BJ (cell line): ENCODE data around the gene PSMA6. TPM values are rescaled to one million over a fixed set of nuclear protein-coding genes. Genes with fewer than 3 reads are reported as not detected.
"Not testable (repeated sequence)": the region's sequence is repeated elsewhere in the genome, so short reads cannot be mapped to it uniquely, and the experiment has no call there.

Experiments used
- CTCF ChIA-PET: fragments of 350-600 bp; formaldehyde crosslinking; extraction: SDS; loops from one replicate; lab custom pipeline; 2021; ENCODE audit warnings: antibody characterized with exemption, inconsistent platforms; lab: Yijun Ruan, JAX
- POLR2A ChIA-PET: fragments of 300-600 bp; sonication (Branson Sonifier 250); formaldehyde crosslinking; extraction: SDS; loops from one replicate; lab custom pipeline; 2021; ENCODE audit warnings: antibody characterized with exemption; lab: Charles Lee
- DNase-seq: peaks from one replicate; pipeline ENCODE4 v3.0.0-alpha.2; 2011; ENCODE audit warnings: low read depth
- H3K27me3 ChIP-seq: 2 replicates; pipeline ENCODE4 v1.6.0; 2011; ENCODE audit warnings: low read length; ENCODE audit not compliant: control insufficient read depth, insufficient read depth
- H3K36me3 ChIP-seq: 2 replicates; pipeline ENCODE4 v1.5.1; 2011; ENCODE audit warnings: low read length; ENCODE audit not compliant: control insufficient read depth, insufficient read depth
- H3K4me3 ChIP-seq: 2 replicates; pipeline ENCODE4 v1.5.1; 2011; ENCODE audit warnings: low read depth, mild to moderate bottlenecking, control low read depth, low read length
- polyA plus RNA-seq: library from polyadenylated mRNA; depleted of rRNA; stranded (reverse); fragments of >200 nt; gene quantifications from 2 replicates; pipeline ENCODE4 v1.2.3, GENCODE V29; 2011
- TF ChIP-seq, protein P1 (sequence below): IDR thresholded peaks from 2 replicates; pipeline ENCODE4 v1.5.1; 2011; ENCODE audit warnings: low read depth, mild to moderate bottlenecking, control low read depth, inconsistent platforms, low read length, moderate library complexity; ENCODE audit not compliant: insufficient read depth

The PSMA6 gene
- polyA plus RNA-seq, 1 experiment = 155 TPM

DNA sequence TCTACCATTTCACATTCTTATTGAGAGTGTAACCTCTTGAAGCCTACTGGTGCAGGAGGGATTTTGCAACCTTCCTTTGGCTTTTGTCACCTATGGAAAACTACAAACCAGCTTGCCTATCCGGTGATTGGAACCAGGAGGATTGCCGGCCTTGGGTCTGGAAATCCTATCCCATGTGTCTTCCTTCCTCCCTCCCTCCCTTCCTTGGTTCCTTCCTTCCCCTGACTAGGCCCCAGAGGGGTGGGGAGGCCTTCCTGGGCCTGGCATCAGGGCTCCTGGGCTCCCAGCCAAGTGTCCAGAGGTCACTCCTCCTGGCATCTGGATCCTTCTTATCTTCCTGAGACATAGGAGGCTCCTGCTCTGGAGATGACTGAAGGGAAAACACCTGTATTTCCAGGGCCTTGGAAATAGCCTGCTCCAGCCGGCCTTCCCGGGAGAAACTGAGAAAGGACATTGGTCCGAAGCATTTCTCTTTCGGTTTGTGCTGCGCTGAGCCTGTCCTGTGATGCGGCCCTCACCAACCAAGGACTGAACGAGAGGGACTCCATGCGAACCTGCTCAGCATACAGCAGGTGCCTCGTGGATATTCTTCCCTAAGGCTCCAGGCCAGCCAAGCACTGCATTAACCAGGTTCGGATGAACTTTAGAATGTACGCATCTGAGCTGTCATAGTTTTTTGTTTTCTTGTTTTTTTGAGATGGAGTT, 43.4 kb downstream of the PSMA6 start:
- TF ChIP-seq, protein P1, sequence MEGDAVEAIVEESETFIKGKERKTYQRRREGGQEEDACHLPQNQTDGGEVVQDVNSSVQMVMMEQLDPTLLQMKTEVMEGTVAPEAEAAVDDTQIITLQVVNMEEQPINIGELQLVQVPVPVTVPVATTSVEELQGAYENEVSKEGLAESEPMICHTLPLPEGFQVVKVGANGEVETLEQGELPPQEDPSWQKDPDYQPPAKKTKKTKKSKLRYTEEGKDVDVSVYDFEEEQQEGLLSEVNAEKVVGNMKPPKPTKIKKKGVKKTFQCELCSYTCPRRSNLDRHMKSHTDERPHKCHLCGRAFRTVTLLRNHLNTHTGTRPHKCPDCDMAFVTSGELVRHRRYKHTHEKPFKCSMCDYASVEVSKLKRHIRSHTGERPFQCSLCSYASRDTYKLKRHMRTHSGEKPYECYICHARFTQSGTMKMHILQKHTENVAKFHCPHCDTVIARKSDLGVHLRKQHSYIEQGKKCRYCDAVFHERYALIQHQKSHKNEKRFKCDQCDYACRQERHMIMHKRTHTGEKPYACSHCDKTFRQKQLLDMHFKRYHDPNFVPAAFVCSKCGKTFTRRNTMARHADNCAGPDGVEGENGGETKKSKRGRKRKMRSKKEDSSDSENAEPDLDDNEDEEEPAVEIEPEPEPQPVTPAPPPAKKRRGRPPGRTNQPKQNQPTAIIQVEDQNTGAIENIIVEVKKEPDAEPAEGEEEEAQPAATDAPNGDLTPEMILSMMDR = no peak
- no peak for DNase-seq
- ChIA-PET CTCF (no interaction called here), POLR2A (no interaction called here)
- Histone ChIP-seq H3K4me3 (no peak overlapping the region), H3K27me3 (no peaks in the 10 kb centered on the region), H3K36me3 (no peaks in the 10 kb centered on the region)

DNA sequence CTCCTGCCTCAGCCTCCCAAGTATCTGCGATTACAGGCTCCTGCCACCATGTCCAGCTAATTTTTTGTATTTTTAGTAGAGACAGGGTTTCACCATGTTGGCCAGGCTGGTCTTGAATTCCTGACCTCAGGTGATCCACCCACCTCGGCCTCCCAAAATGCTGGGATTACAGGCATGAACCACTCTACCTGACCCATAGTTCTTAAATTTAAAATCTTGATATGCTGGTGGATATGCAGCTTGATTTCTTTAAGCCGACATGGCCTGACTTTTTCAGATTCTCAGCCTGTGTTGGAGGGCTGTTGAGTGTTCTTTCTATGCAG, 44.0 kb downstream of the PSMA6 start:
- DNase-seq, POLR2A ChIA-PET, H3K36me3 ChIP-seq, H3K27me3 ChIP-seq, H3K4me3 ChIP-seq: not testable (repeated sequence)
- CTCF ChIA-PET = interaction anchor here (1.6 kb wide), 1 partner anchor 30 kb away, joined by 3 read pairs; no protein-coding TSS in a partner anchor

DNA sequence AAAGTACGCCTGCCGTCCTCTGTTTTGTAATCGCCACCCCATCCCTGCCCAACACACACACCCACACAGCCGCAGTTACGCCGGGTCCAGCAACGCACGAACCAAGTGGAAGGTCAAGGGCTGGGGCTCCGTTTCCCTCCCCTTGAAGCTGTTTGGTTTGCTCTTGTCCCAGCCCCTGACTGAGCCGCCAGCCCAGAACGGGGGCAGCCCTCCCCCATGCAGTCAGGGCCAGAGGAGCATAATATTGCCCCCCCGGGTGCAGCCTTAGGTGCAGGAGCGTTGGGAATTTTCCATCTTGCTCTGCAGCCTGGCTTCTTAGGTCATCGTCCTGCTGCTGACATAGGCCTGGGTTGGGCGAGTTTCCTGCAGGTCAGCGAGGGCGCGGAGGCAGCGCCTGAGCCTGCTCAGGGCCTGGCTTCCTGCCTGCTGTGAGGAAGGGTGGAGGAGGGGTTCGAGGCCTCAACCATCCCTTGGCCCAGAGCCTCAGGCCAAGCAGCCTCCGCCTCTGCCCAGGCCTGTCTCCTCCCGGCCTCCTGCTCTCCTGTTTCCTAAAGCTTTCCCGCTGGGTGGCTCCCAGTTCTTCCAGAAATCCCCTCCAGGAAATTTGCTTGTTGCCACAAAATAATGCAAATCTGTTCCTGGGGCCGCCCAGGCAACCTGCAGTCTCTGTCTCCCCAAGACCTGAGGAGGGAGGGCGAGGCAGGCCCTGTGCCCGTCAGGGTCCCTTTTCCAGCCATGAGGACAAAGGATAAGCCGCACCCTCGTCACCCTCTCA, 44.5 kb downstream of the PSMA6 start:
- Histone ChIP-seq H3K36me3 (no peaks in the 10 kb centered on the region), H3K4me3 (no peak overlapping the region), H3K27me3 (no peaks in the 10 kb centered on the region)
- TF ChIP-seq, protein P1 = no peak
- DNase-seq = no peak
- CTCF ChIA-PET = interaction anchor here (1.6 kb wide), 1 partner anchor 30 kb away, joined by 3 read pairs; no protein-coding TSS in a partner anchor
- POLR2A ChIA-PET = no interaction called here

DNA sequence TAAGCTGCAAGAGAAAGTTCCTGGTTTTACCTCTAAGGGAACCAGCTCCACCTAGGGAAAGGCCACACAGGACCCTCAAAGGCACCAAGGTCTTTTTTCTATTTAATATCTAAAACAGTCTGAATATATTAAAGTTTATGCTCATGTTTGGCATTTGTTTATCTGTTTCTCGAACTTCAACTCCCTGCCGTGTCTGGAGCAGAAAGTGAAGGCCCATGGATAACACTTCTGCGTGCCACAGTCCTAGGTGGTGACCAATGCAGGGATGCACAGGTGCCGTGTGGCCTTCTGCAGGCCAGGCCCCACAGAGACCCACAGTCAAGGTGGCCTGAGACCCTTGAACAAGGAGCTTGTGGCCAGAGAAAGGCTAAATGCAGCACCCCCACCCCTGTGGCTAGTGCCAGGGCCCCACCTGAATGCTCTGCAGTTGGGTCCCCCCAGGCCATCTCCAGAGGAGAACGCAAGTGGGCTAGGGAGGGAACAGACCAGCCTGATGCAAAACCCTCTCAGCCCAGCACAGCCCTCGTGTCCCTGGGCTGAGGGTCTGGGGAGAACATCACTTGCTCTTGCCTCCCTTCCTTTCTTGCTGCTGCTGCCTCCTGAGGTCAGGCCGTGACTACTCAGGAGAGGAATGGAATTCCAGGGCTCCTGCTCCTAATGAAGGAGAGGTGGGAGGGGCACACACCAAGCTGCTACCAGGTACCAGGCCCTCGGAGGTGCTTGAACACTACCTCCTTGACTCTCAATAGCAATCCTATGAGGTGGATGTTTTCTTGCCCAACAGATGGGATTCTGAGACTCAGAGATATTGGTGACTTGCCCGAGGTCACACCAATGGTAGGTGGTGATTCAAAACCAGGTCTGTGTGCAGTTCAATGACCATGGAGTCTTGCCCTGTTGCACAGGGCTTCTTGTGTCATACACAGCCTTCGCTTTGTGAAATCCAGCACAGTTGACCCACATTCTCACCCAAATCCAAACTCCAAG, 45.4 kb downstream of the PSMA6 start:
- Histone ChIP-seq H3K36me3 (no peaks in the 10 kb centered on the region), H3K4me3 (no peak overlapping the region), H3K27me3 (no peaks in the 10 kb centered on the region)
- no peak for DNase-seq
- POLR2A ChIA-PET = no interaction called here
- TF ChIP-seq, protein P1 = no peak
- CTCF ChIA-PET = interaction anchor here (1.6 kb wide), 1 partner anchor 31 kb away, joined by 3 read pairs; no protein-coding TSS in a partner anchor

DNA sequence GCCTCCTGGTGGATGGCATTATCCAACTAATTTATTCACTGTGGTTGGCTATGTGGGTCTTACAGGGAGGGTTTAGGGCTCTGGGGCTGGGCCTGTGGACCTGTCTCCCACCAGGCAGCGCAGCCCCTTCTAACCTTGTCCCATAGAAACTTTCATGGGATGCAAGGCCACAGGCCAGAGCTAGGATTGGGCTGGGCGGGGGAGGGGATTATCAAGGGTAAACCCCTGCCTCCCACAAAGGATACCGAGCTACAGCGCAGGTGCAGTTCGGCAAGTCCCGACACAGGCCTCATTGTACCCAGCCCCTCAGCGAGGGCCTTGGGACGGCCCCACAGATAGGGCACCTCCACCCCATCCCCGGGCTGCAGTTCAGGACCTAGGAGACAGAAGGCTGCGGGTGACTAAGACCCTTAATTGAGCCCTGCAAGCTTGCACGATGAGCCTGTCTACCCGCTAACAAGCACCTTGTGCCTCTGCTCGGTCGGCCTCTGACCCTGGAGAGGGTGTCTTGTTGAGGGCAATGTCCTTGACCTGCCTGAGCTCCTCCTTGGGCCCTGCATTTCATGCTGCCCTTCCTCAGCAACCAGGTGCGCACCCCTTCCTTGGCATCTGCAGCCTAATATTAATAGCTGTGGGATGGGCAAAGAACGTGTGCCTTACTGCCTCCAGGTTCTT, 46.7 kb downstream of the PSMA6 start:
- no peak for DNase-seq
- ChIA-PET POLR2A (no interaction called here), CTCF (interaction anchor here (1.1 to 1.2 kb wide), 2 partner anchors 9 to 12 kb away, joined by 3 read pairs; no protein-coding TSS in a partner anchor)
- Histone ChIP-seq H3K36me3 (no peaks in the 10 kb centered on the region), H3K4me3 (no peak overlapping the region), H3K27me3 (no peaks in the 10 kb centered on the region)
- TF ChIP-seq, protein P1 = no peak
